B cell (primary cell): ENCODE data around the gene ALKBH5. TPM values are rescaled to one million over a fixed set of nuclear protein-coding genes. Genes with fewer than 3 reads are reported as not detected.
"Not testable (repeated sequence)": the region's sequence is repeated elsewhere in the genome, so short reads cannot be mapped to it uniquely, and the experiment has no call there.

Experiments
- ATAC-seq: fragments of 200-7000 bp; cut with Tn5 transposase; one replicate; pipeline ENCODE4 v1.10.0; 2021; ENCODE audit warnings: low read depth, mild to moderate bottlenecking, moderate number of reproducible peaks, moderate library complexity
- CTCF ChIA-PET: fragments of 350-600 bp; sonication (Branson Sonifier 250); formaldehyde crosslinking; loops from one replicate; lab custom pipeline; 2021; ENCODE audit warnings: antibody characterized with exemption, inconsistent platforms; lab: Charles Lee
- POLR2A ChIA-PET: fragments of 350-600 bp; sonication (Branson Sonifier 250); formaldehyde crosslinking; loops from one replicate; lab custom pipeline; 2021; ENCODE audit warnings: antibody characterized with exemption; lab: Charles Lee
- DNase-seq: peaks from one replicate; pipeline ENCODE4 v3.0.0; 2013
- H2AFZ ChIP-seq: 2 replicates; pipeline ENCODE4 v1.6.1; 2012; ENCODE audit warnings: mild to moderate bottlenecking, low read depth, low read length; ENCODE audit not compliant: insufficient read depth, poor library complexity, severe bottlenecking
- H3K27ac ChIP-seq, 2 donors: 1 replicate in 1 of 2; 2 replicates in 1 of 2; pipeline ENCODE4 v1.5.1; 2012 to 2013; ENCODE audit warnings: low read length in 2 of 2, mild to moderate bottlenecking in 2 of 2, moderate library complexity in 1 of 2
- H3K27me3 ChIP-seq, 4 experiments: fragments of 200-600 bp in 1 of 4; sonication (generic) in 1 of 4; replicated peaks in 1 of 4; 1 replicate in 2 of 4; 2 replicates in 2 of 4; pipeline versions ENCODE4 v1.6.1 to v1.7.0; 2013 to 2016; ENCODE audit warnings: low read length in 3 of 4, mild to moderate bottlenecking in 2 of 4, mixed read lengths in 1 of 4, moderate library complexity in 1 of 4; ENCODE audit not compliant: insufficient read depth in 4 of 4, control insufficient read depth in 3 of 4; ENCODE audit errors: control extremely low read depth in 1 of 4
- H3K36me3 ChIP-seq, 2 experiments: replicated peaks in 1 of 2; 1 replicate in 1 of 2; 2 replicates in 1 of 2; pipeline versions ENCODE4 v1.6.1 to v1.7.1; 2013; ENCODE audit warnings: low read length in 1 of 2; ENCODE audit not compliant: insufficient read depth in 2 of 2, control insufficient read depth in 1 of 2; ENCODE audit errors: control extremely low read depth in 1 of 2, extremely low read depth in 1 of 2
- H3K4me1 ChIP-seq, 2 donors: fragments of 200-600 bp in 1 of 2; sonication (generic) in 1 of 2; 1 replicate in 1 of 2; 2 replicates in 1 of 2; pipeline versions ENCODE4 v1.5.1 to v1.6.1; 2013 to 2017; ENCODE audit warnings: low read length in 2 of 2; ENCODE audit not compliant: control insufficient read depth in 2 of 2, insufficient read depth in 2 of 2
- H3K4me2 ChIP-seq: replicated peaks from 2 replicates; pipeline ENCODE3; 2012; ENCODE audit warnings: mild to moderate bottlenecking, low read depth, low read length; ENCODE audit not compliant: poor library complexity, severe bottlenecking
- H3K4me3 ChIP-seq, 5 experiments: fragments of 200-600 bp in 1 of 5; sonication (generic) in 1 of 5; 1 replicate in 3 of 5; 2 replicates in 2 of 5; pipeline versions ENCODE4 v1.5.1 to v1.7.0; 2011 to 2016; ENCODE audit warnings: low read length in 4 of 5, mild to moderate bottlenecking in 4 of 5, low read depth in 2 of 5, control low read depth in 1 of 5, moderate library complexity in 1 of 5; ENCODE audit not compliant: insufficient read depth in 1 of 5; ENCODE audit errors: control extremely low read depth in 1 of 5, extremely low read depth in 1 of 5
- H3K79me2 ChIP-seq: fragments of 200-600 bp; sonication (generic); one replicate; pipeline ENCODE4 v1.6.0; 2016; ENCODE audit warnings: low read length; ENCODE audit not compliant: control insufficient read depth, insufficient read depth
- H3K9ac ChIP-seq: fragments of 200-600 bp; sonication (generic); 2 replicates; pipeline ENCODE4 v1.6.1; 2017; ENCODE audit warnings: mild to moderate bottlenecking, low read length, moderate library complexity
- H3K9me3 ChIP-seq, 3 donors: one replicate each; pipeline versions ENCODE4 v1.6.1 to v1.7.1; 2013; ENCODE audit warnings: low read length in 2 of 3; ENCODE audit not compliant: control insufficient read depth in 2 of 3, insufficient read depth in 1 of 3; ENCODE audit errors: control extremely low read depth in 1 of 3
- H4K20me1 ChIP-seq: 2 replicates; pipeline ENCODE4 v1.6.0; 2012; ENCODE audit warnings: mild to moderate bottlenecking, low read length; ENCODE audit not compliant: insufficient read depth, control insufficient read depth, poor library complexity, severe bottlenecking
- H3K27ac Mint-ChIP-seq: one replicate; pipeline ENCODE4 v1.8.0; 2021; ENCODE audit warnings: mixed read lengths
- H3K27me3 Mint-ChIP-seq: one replicate; pipeline ENCODE4 v1.8.0; 2021; ENCODE audit warnings: mixed read lengths
- H3K4me1 Mint-ChIP-seq: one replicate; pipeline ENCODE4 v1.8.0; 2021; ENCODE audit warnings: mixed read lengths
- H3K4me3 Mint-ChIP-seq: one replicate; pipeline ENCODE4 v1.8.0; 2021; ENCODE audit warnings: mixed read lengths
- H3K9me3 Mint-ChIP-seq: one replicate; pipeline ENCODE4 v1.8.0; 2022; ENCODE audit warnings: mixed read lengths; ENCODE audit not compliant: insufficient read depth
- CTCF ChIP-seq: fragments of 200-600 bp; IDR thresholded peaks from one replicate; pipeline ENCODE4 v1.8.0; 2022; ENCODE audit warnings: antibody characterized with exemption, mild to moderate bottlenecking
- EZH2 ChIP-seq: IDR thresholded peaks from 2 replicates; pipeline ENCODE4 v1.6.1; 2012; ENCODE audit warnings: borderline replicate concordance, low read depth, mild to moderate bottlenecking, moderate library complexity, low read length; ENCODE audit not compliant: insufficient read depth, poor library complexity, severe bottlenecking
- WGBS: methylation state at CpG from one replicate; pipeline ENCODE4 v1.1.5; 2013; ENCODE audit warnings: missing lambda C conversion rate; ENCODE audit not compliant: insufficient coverage; 5-methylcytosine and 5-hydroxymethylcytosine counted together
- intact Hi-C: fragments of 100-400 bp; cut with micrococcal nuclease; formaldehyde crosslinking; loops from one replicate; pipeline ENCODE4 v1.10.0; 2022
- polyA plus RNA-seq: library from polyadenylated mRNA; depleted of rRNA; stranded (reverse); fragments of >200 nt; gene quantifications from 2 replicates; pipeline ENCODE4 v1.2.3, GENCODE V29; 2012
- total RNA-seq, 2 donors: library from RNA; stranded (reverse); fragments of 120-200 nt in 1 of 2; gene quantifications; 1 replicate in 1 of 2; 2 replicates in 1 of 2; pipeline versions ENCODE4 v1.2.3 to v1.2.4, GENCODE V29; 2013 to 2022

The ALKBH5 gene
- total and polyA plus RNA-seq, 2 donors (not counting 1 experiment from before 2014, with no cell fraction given), result 63.3 to 104 TPM

- Histone ChIP-seq H3K4me3 (no peak overlapping the region), H3K27me3 (no peaks in the 10 kb centered on the region), H3K9ac (no peak overlapping the region), H3K36me3 (peaks cover 2 to 58% of the 10 kb centered on the region in 2 experiments), H3K4me2 (no peak overlapping the region), H3K4me1 (no peaks in the 10 kb centered on the region), H3K79me2 (peaks cover 8% of the 10 kb centered on the region), H4K20me1 (peaks cover 62% of the 10 kb centered on the region), H3K27ac (no peak overlapping the region), H2AFZ (no peak overlapping the region), H3K9me3 (no peaks in the 10 kb centered on the region)
- no peak for TF ChIP-seq EZH2
- no peak for TF ChIP-seq CTCF
- Mint-ChIP-seq H3K4me3 (no peak overlapping the region), H3K27me3 (no peaks in the 10 kb centered on the region), H3K27ac (no peak overlapping the region), H3K4me1 (peaks cover 1% of the 10 kb centered on the region), H3K9me3 (no peaks in the 10 kb centered on the region)
- ATAC-seq, result no peak
- intact Hi-C loops, result no loop called here
- POLR2A ChIA-PET, result no interaction called here
- CTCF ChIA-PET, result no interaction called here
- DNase-seq, result no peak
- 100% methylated on average over 14 of the region's 19 CpGs for WGBS
Observed at GRCh38 chr17:18208092-18208491, 24.5 kb downstream of the ALKBH5 start.

DNA sequence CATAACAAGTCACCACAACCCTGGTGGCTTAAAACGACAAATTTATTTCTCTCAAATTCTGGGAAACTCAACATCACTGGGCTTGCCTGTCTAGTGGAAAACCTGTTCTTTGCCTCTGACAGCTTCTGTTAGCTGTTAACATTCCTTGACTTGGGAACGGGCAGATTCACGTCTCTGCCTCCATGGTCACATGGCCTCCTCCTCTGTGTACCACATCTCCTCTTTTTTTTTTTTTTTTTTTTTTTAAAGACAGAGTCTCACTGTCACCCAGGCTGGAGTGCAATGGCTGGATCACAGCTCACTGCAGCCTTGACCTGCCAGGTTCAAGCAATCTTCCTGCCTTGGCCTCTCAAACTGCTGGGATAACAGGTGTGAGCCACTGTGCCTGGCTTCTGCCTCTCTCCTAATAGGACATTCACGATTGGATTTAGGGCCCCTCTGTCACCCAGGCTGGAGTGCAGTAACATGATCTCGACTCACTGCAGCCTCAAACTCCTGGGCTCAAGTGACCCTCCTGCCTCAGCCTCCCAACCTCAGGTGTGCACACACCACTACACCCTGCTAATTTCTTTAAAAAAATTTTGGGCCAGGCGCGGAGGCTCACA is 30.1 kb downstream of the ALKBH5 start:
- Mint-ChIP-seq H3K9me3 (no peaks in the 10 kb centered on the region), H3K4me1 (peaks cover 3% of the 10 kb centered on the region), H3K27me3 (no peaks in the 10 kb centered on the region), H3K27ac (no peak overlapping the region), H3K4me3 (no peak overlapping the region)
- Histone ChIP-seq H3K27ac (no peak overlapping the region), H3K9me3 (no peaks in the 10 kb centered on the region), H3K36me3 (peaks cover 0 to 13% of the 10 kb centered on the region in 2 experiments), H3K4me3 (no peak overlapping the region), H2AFZ (no peak overlapping the region), H3K9ac (no peak overlapping the region), H3K27me3 (no peaks in the 10 kb centered on the region), H3K4me2 (no peak overlapping the region), H3K4me1 (no peaks in the 10 kb centered on the region), H4K20me1 (peaks cover 6% of the 10 kb centered on the region), H3K79me2 (no peaks in the 10 kb centered on the region)
- POLR2A ChIA-PET, result no interaction called here
- no peak for TF ChIP-seq EZH2
- CTCF ChIA-PET, result no interaction called here
- 90% methylated on average over 6 of the region's 7 CpGs for WGBS
- DNase-seq (no peak), ATAC-seq (no peak)
- intact Hi-C loops, result no loop called here

DNA sequence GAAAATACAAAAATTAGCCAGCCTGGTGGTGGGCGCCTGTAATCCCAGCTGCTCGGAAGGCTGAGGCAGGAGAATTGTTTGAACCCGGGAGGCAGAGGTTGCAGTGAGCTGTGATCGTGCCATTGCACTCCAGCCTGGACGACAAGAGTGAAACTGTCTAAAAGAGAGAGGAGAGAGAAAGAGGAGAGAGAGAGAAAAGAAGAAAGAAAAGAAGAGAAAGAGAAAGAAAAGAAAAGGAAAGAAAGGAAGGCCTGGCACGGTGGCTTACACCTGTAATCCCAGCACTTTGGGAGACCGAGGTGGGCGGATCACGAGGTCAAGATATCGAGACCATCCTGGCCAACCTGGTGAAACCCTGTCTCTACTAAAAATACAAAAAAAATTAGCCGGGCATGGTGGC is 33.3 kb downstream of the ALKBH5 start:
- not testable (repeated sequence) for H3K36me3 ChIP-seq, H3K9ac ChIP-seq, H3K27ac Mint-ChIP-seq, H3K9me3 ChIP-seq, H4K20me1 ChIP-seq, H3K4me1 ChIP-seq, H3K27ac ChIP-seq, DNase-seq, ATAC-seq, H3K4me3 Mint-ChIP-seq, H3K4me3 ChIP-seq, H3K4me2 ChIP-seq, H3K4me1 Mint-ChIP-seq, H3K27me3 ChIP-seq, H3K27me3 Mint-ChIP-seq, H3K9me3 Mint-ChIP-seq, H2AFZ ChIP-seq, H3K79me2 ChIP-seq
- WGBS, result 96% methylated on average over 6 of the region's 11 CpGs
- ChIA-PET CTCF (interaction anchor here (0.7 to 2.6 kb wide), 8 partner anchors 12 to 585 kb away, joined by 3 to 8 read pairs (median 4); partner anchors contain the start of gene ALKBH5), POLR2A (interaction anchor here (0.8 kb wide), 1 partner anchor 33 kb away, joined by 3 read pairs; no protein-coding TSS in a partner anchor)
- intact Hi-C loops, result loop anchor here (1.0 to 2.0 kb wide), 2 partner anchors 42 to 76 kb away; partner anchors contain the start of gene FLII
